Endothelial cell of umbilical vein (primary cell): ENCODE measurements around the gene WDR7.

Experiments used
- JUN ChIP-seq: IDR thresholded peaks from 2 replicates; pipeline ENCODE4 v1.6.1; 2011; ENCODE audit warnings: borderline replicate concordance, low read depth; ENCODE audit not compliant: insufficient read length, insufficient read depth
- POLR2A ChIP-seq: IDR thresholded peaks from 2 replicates; pipeline ENCODE4 v1.6.1; 2012; ENCODE audit warnings: low read depth, mild to moderate bottlenecking, control low read depth, low read length
- POLR2AphosphoS5 ChIP-seq: IDR thresholded peaks from 2 replicates; pipeline ENCODE4 v1.6.1; 2012; ENCODE audit warnings: low read depth, mild to moderate bottlenecking, control low read depth, low read length, moderate library complexity; ENCODE audit not compliant: insufficient read depth
- TF ChIP-seq, protein P1 (sequence below), 2 donors: IDR thresholded peaks; 1 replicate in 1 of 2; 2 replicates in 1 of 2; pipeline ENCODE4 v1.5.1; 2011; ENCODE audit warnings: low read length in 2 of 2, mild to moderate bottlenecking in 2 of 2, moderate library complexity in 2 of 2, control low read depth in 1 of 2, inconsistent platforms in 1 of 2, low read depth in 1 of 2; ENCODE audit not compliant: insufficient read depth in 1 of 2; ENCODE audit errors: extremely low read depth in 1 of 2

DNA sequence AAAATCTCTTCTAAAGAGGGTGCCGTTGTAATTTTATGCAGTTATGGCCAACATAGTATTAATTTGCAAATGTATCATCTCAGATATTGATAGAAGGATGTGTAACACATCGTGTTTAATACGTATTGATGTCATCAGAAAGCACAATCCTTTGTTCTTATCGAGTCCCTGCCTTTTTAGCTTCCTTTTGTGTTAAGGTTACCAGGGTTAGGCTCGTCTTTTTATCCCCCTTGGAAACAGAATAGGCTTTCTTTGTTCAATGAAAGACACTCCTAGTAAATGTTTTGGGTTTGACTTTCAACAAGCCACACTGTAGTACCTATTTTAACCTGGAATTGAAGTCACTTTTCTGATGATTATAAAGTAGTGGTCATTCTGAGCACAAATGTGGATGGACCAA lies 136.2 kb downstream of the WDR7 start:
- TF ChIP-seq, protein P1, sequence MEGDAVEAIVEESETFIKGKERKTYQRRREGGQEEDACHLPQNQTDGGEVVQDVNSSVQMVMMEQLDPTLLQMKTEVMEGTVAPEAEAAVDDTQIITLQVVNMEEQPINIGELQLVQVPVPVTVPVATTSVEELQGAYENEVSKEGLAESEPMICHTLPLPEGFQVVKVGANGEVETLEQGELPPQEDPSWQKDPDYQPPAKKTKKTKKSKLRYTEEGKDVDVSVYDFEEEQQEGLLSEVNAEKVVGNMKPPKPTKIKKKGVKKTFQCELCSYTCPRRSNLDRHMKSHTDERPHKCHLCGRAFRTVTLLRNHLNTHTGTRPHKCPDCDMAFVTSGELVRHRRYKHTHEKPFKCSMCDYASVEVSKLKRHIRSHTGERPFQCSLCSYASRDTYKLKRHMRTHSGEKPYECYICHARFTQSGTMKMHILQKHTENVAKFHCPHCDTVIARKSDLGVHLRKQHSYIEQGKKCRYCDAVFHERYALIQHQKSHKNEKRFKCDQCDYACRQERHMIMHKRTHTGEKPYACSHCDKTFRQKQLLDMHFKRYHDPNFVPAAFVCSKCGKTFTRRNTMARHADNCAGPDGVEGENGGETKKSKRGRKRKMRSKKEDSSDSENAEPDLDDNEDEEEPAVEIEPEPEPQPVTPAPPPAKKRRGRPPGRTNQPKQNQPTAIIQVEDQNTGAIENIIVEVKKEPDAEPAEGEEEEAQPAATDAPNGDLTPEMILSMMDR (IDR thresholded peaks at IDR 0.05; ENCODE audit: extremely low read depth in 1 of 2, insufficient read depth in 1 of 2, low read depth in 1 of 2, low read length in 2 of 2) = no peak
- no peak for TF ChIP-seq JUN
- TF ChIP-seq POLR2A = no peak
- TF ChIP-seq POLR2AphosphoS5 = no peak
